ENCODE data around the gene ORC4. TPM values are rescaled to one million over a fixed set of nuclear protein-coding genes. Genes with fewer than 3 reads are reported as not detected.

ORC4 gene
- total and polyA plus RNA-seq, 2 of the 8 experiments (the other 6 are each of a cell fraction or from before 2014, with no cell fraction given): 22.7 to 63.7 TPM

DNA sequence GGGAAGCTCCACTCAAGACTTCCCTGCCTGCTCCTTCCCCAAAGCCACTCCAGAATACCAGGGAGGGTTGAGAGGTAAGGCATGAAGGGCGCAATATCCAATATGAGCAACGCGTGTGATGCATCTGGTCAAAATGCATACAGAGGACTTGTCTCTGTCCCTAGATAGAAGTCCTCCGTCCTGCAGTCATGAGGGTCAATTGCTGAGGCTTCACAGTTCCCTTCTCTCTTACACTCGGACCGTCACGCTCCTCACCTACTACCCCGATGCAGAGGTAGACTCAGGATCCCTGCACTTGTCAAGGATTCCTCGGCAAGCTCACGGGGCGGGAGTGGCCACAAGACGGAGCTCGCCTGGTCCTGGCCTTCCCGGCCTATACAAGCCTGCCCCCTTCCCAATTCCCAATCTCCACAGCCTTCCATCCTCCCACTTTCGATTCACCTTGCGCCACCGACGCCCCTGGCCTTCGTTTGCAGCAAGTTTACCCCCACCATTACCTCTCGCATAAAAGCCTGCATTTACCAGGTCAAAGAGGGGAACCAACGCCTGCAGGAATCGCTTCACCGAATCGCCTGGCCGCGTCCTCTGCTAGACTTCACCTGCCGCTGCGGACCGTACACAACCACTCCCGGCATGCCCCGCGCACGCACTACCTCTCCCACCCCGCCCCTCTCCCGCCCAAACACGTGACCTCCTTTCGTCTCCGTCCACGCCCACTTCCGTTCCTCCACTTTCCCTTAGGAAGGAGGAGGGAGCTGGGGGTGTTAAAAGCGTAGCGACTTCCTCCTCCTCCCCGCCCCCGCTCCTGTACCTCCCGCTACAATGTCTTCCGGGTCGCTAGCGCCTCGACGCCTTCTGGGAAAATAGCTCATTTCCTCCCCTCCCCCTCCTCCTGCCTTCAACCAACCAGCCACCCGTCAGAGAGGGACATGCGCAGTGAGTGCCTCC, at the start of gene ORC4 (continued):
- peak; percentile 63 for TF ChIP-seq TBP (IDR thresholded peaks at IDR 0.05; ENCODE audit: low read depth, low read length)
- peak; percentile 16; the same call in 1 of the 2 replicates for TF ChIP-seq MAX (IDR thresholded peaks at IDR 0.05)
- TF ChIP-seq E2F6 (IDR thresholded peaks at IDR 0.05): peak; percentile 62
- no peak for TF ChIP-seq SIX5 (IDR thresholded peaks at IDR 0.05; ENCODE audit: low read depth, low read length)
- no peak for TF ChIP-seq CBX8 (IDR thresholded peaks at IDR 0.05; ENCODE audit: borderline replicate concordance, low read depth, low read length)
- no peak for TF ChIP-seq SRF (IDR thresholded peaks at IDR 0.05; ENCODE audit: low read depth, low read length)
- no peak for TF ChIP-seq KDM5A (IDR thresholded peaks at IDR 0.05; ENCODE audit: low read length)
- no peak for TF ChIP-seq BRCA1 (IDR thresholded peaks at IDR 0.05; ENCODE audit: low read depth, low read length)
- TF ChIP-seq EGR1 (IDR thresholded peaks at IDR 0.05; ENCODE audit: borderline replicate concordance, low read depth, low read length): peak; percentile 99
- TF ChIP-seq BCL11A (IDR thresholded peaks at IDR 0.05; ENCODE audit: low read depth in 2 of 2, low read length in 2 of 2): no peak
- peak; percentile 73 to 87 for TF ChIP-seq POLR2A (IDR thresholded peaks at IDR 0.05; ENCODE audit: control extremely low read depth in 1 of 2, low read depth in 2 of 2, low read length in 2 of 2)
- TF ChIP-seq TAF7 (optimal IDR thresholded peaks at IDR 0.05; ENCODE audit: borderline replicate concordance, low read depth, low read length): no peak
- peak; percentile 82 for TF ChIP-seq ASH2L (IDR thresholded peaks at IDR 0.05; ENCODE audit: low read length)
- TF ChIP-seq ATF2 (IDR thresholded peaks at IDR 0.05; ENCODE audit: low read length): no peak
- TF ChIP-seq CEBPB (IDR thresholded peaks at IDR 0.05; ENCODE audit: low read depth, low read length): no peak
- TF ChIP-seq USF2 (IDR thresholded peaks at IDR 0.05; ENCODE audit: low read length): peak; percentile 81
- TF ChIP-seq SIN3A (conservative IDR thresholded peaks at IDR 0.05 in 1 of 2, IDR thresholded peaks at IDR 0.05 in 1 of 2; ENCODE audit: low read depth in 1 of 2, low read length in 2 of 2): 0 out of 4 replicates have a peak, but pooled peaks of 1 of the 2 experiments have one; percentile 22
- TF ChIP-seq CREB1 (IDR thresholded peaks at IDR 0.05): peak; percentile 63; the same call in 1 of the 2 replicates
- no peak for TF ChIP-seq MAFK (IDR thresholded peaks at IDR 0.05; ENCODE audit: low read depth, low read length)
- no peak for TF ChIP-seq EZH2 (IDR thresholded peaks at IDR 0.05; ENCODE audit: low read depth, low read length, severe bottlenecking)

Measured in H1 (cell line).